GM21529 (cell line): Measurements from ENCODE around the gene DCPS.
A peak's percentile ranks its signal among the peaks of the same experiment; 100 is the strongest.
"Not testable (repeated sequence)": the region's sequence is repeated elsewhere in the genome, so short reads cannot be mapped to it uniquely, and the experiment has no call there.

ENCODE experiments used
- ATAC-seq: cut with Tn5 transposase; IDR thresholded peaks from one replicate; pipeline ENCODE4 v1.9.1; 2021; ENCODE audit not compliant: unreplicated experiment

Gene DCPS

GRCh38 chr11:126343051-126343450 is 39.2 kb downstream of the DCPS start:
- ATAC-seq = no peak

GRCh38 chr11:126344141-126345080 is 40.6 kb downstream of the DCPS start:
- no peak for ATAC-seq

GRCh38 chr11:126345283-126345682 is 41.4 kb downstream of the DCPS start:
- ATAC-seq = no peak

- ATAC-seq = no peak
These were observed 42.1 kb downstream of the DCPS start for GRCh38 chr11:126345759-126346585.

- ATAC-seq = no peak
These were observed 42.7 kb downstream of the DCPS start for GRCh38 chr11:126346586-126346940.

DNA sequence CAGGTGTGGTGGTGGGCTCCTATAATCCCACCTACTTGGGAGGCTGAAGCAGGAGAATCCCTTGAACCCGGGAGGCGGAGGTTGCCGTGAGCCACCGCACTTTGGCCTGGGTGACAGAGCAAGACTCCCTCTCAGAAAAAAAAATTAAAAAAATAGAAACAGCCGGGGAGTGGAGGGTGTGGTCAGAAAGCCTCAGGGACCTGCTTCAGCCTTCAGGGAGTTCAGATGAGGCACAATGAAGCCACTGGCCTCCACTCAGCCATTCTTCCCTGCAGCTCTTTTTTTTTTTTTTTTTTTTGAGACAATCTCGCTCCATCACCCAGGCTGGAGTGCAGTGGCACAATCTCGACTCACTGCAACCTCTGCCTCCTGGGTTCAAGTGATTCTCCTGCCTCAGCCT is 43.1 kb downstream of the DCPS start:
- ATAC-seq = not testable (repeated sequence)

GRCh38 chr11:126347751-126348668 is 44.1 kb downstream of the DCPS start:
- ATAC-seq = no peak

- ATAC-seq = no peak
These were observed 45.1 kb downstream of the DCPS start for GRCh38 chr11:126348806-126349582.

DNA sequence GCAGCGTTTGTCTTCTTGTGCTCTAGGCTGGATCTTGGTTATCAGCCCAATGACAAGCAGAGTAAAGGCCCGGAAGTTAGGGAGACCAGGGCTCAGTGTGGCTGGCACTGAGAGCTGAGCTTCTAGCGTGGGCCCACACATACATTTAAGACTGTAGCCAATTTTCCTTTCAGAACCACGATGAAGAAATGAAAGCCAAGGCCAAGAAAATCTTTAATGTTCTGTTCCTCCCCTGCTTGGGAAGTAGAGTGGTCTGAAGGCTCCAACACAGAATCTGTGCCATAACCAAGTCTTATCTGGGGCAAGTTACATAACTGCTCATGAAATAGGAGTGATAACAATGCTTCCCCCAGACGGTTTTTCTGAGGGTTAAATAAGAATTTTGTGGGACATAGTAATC is 47.0 kb downstream of the DCPS start:
- no peak for ATAC-seq

DNA sequence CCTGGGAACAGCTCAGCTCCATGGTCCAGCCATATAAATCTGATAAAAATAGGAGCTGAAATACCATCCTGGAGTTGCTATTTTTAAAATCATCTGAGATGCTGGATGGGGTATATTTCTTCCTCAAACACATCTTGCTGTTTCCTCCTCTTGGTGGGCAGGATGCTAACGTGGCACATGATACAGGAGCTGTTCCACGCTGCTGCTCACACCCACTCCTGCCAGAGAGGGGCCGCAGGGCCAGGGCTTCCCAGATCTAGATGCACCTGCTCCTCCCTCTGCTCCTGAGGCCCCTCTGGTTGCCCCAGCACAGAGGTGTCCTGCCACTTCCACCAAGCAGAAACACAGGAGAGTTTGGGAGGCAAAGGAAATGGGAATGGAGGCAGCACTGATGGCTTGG is 48.3 kb downstream of the DCPS start:
- ATAC-seq = no peak

DNA sequence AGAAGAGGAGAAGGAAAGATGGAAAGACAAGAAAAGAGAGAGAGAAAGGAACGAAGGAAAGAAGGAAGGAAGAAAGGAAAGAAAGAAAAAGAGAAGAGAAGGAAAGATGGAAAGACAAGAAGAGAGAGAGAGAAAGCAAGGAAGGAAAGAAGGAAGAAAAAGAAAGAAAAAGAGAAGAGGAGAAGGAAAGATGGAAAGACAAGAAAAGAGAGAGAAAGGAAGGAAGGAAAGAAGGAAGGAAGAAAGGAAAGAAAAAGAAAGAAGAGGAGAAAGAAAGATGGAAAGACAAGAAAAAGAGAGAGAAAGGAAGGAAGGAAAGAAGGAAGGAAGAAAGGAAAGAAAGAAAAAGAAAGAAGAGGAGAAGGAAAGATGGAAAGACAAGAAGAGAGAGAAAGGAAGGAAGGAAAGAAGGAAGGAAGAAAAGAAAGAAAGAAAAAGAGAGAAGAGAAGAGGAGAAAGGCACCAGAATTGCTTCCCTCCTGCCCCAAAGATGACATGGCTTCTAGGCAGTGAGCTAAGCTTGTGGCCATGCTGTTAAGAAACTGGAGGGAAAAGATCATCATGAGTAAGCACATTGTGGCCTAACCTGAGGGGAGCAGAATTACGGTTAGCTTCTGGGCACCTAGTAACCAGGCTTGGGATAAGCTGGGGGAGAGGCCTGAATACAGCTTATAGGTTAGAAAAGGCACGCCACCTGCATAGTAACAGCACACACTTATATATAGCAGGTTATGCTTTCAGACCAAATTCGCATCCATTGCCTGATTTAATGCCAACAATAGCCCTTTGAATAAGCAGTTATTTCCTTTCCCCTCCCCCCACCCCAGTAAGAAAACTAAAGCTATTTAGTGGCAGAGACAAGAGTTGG is 49.3 kb downstream of the DCPS start:
- no peak for ATAC-seq

GRCh38 chr11:126354631-126355323 is 50.9 kb downstream of the DCPS start:
- ATAC-seq = peak; percentile 42

DNA sequence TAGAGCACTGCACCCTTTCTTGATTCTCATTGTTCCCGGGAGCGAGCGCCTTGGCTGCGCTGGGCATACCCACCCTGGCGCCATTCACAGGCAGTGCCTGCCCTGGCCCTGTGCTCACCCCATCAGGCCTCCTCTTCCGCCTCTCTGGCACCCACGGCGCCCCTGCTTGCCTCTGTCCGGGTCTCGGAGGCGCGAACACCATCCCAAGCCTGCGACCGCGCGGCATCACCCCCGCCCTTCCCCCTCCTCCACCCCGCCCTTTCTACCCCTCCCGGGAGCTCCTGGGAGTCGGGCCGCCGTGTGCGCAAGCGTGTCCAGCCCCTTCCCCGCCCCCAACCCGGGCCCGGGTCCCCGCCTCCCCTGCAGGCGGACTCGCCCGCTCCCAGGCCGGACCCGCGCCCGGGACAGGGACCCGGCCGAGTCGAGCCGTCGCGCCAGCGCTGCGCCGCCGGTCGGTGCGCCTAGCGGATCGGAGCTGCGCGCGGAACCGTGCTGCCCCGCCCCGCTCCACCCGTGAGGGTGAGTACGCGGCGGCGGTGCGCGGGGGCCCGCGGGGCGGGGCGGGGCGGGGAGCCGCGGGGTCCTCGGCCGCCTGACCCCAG is 51.6 kb downstream of the DCPS start, which contains the start of gene ST3GAL4:
TSS of gene ST3GAL4 (plus strand) at position 363 of the 602 bp plus-strand sequence. CDS start 50,470 bp downstream, outside the sequence.
- peak; percentile 54 for ATAC-seq

DNA sequence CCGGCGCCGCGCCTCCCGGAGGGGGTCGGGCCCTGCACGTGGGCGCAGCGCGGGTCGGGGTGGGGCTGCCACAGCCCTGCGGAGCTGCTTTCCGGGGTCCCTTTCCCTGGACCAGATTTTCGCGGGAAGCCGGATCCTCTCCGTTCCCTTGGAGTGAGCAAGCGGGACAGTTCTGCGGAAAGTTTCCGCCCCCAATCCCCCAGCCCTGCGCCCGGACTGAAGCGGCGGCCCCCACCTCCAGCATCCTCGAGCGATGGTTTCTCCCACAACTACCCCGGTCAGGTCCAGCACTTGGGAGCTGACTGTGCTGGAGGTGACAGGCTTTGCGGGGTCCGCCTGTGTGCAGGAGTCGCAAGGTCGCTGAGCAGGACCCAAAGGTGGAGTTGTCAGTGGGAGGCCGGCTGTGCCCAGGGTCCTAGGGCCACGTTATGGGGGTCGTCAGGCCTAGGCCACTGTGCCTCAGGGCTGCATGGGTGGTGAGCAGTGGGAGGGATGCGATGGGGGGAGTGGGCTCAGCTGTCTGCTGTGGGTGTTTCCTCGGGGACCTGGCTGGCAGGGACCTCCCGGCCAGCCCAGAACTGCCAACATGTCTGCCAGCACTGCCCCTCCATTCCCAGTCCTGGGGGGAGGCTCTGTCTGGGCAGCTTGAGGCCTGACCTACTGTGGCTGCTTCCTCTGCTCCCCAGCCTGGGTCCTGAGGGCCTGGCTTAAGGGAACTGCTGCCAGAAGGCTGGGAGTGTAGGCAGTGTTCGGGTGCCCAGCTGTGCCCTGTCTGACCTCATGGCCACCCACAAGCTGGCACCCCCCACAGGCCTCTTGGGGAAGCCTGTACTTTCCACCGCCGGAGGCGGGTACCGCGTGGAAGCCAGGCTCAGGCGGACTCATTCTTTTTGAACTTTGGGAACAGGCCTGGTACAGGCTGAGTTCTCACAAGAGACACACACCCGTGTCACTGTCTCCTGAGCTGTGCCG is 52.4 kb downstream of the DCPS start:
- peak; percentile 23 for ATAC-seq

- ATAC-seq = no peak
These were observed 53.4 kb downstream of the DCPS start for GRCh38 chr11:126357055-126357962.
